Adrenal gland (tissue), 5 donors: ENCODE measurements around the gene MACROH2A2.
"Not testable (repeated sequence)": the region's sequence is repeated elsewhere in the genome, so short reads cannot be mapped to it uniquely, and the experiment has no call there.

Source experiments
- CTCF ChIP-seq, 6 experiments: fragments of 450-650 bp in 4 of 6; fragments of 200-600 bp in 2 of 6; sonication (generic) in 1 of 6; IDR thresholded peaks; 1 replicate in 5 of 6; 2 replicates in 1 of 6; pipeline versions ENCODE4 v1.5.1 to v1.8.0; 2016 to 2021; ENCODE audit warnings: antibody characterized with exemption in 6 of 6, mild to moderate bottlenecking in 2 of 6, moderate library complexity in 1 of 6
- POLR2A ChIP-seq, 2 donors: fragments of 450-650 bp; IDR thresholded peaks; one replicate each; pipeline ENCODE4 v1.6.1; 2017; ENCODE audit warnings: antibody characterized with exemption in 2 of 2, mild to moderate bottlenecking in 2 of 2, moderate library complexity in 1 of 2
- donor health status: DM: no; HTN: no; CAD: no.

DNA sequence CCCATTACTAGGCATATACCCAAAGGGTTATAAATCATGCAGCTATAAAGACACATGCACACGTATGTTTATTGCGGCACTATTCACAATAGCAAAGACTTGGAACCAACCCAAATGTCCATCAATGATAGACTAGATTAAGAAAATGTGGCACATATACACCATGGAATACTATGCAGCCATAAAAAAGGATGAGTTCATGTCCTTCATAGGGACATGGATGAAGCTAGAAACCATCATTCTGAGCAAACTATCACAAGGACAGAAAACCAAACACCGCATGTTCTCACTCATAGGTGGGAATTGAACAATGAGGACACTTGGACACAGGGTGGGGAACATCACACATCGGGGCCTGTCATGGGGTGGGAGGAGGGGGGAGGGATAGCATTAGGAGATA is 5.6 kb upstream of the MACROH2A2 start:
- not testable (repeated sequence) for TF ChIP-seq CTCF, POLR2A (IDR thresholded peaks at IDR 0.05)
